Adipose tissue (tissue), 3 donors: ENCODE results near the gene ITPR1. TPM values are rescaled to one million over a fixed set of nuclear protein-coding genes. Genes with fewer than 3 reads are reported as not detected.

Experiments
- H3K27ac ChIP-seq: one replicate; pipeline ENCODE4 v1.5.1; 2013; ENCODE audit warnings: low read depth, low read length
- WGBS, 3 donors: extraction: QIAGEN DNeasy Blood & Tissue Kit; methylation state at CpG; one replicate each; pipeline ENCODE4 v1.1.7; 2013; 5-methylcytosine and 5-hydroxymethylcytosine counted together
- polyA plus RNA-seq, 3 donors: library from polyadenylated mRNA; stranded (reverse); fragments of 200-250 nt; gene quantifications; one replicate each; pipeline ENCODE4 v1.2.3, GENCODE V29; 2013
- donor health status: healthy with polysubstance abuse.
- donor health status: Bipolar disorder and iron deficiency.
- donor health status: healthy.

Gene ITPR1
- polyA plus RNA-seq, 3 donors: 3.5 to 14.2 (median 9.7) TPM

DNA sequence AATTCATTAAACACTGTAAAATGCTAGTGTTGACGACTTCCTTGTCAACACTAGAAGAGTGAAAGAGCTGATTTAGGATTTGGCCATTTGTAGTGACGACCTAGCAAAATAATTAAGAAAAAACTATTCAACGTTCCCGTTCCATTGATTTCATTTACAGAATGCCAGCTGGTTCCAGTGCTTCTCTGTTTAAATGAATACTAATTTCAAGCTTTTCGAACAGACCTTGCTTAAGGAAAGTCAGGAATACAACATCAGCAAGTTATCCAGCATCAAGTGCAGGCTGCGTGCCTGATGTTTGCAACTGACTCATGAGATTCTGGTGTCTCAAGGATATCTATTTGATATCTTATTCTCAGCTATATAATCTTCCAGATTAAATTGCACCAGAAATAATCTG, 387.7 kb downstream of the ITPR1 start:
- 87 to 90% (median 90%) methylated on average over 6 of the region's 6 CpGs for WGBS, 3 donors
- H3K27ac ChIP-seq: no peak overlapping the region

DNA sequence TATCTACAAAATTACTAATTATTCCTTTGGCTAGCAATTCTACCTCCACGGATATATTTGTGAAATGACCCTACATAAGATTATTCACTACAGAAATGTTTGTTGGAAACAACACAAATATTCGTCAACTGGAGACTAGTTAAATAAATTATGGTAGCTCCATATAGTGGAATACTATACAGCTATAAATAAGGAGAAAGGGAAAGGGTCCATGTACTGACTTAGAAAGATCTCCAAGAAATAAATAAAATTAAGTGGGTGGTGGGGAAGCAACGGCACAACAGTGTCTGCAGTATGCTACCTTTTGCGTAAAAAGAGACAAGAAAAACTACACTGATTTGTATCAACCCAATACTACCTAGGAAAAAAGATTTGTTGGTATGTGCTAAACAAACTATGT, 389.4 kb downstream of the ITPR1 start:
- WGBS, 3 donors: 94 to 96% (median 96%) methylated on average over 4 of the region's 4 CpGs
- H3K27ac ChIP-seq: no peak overlapping the region

DNA sequence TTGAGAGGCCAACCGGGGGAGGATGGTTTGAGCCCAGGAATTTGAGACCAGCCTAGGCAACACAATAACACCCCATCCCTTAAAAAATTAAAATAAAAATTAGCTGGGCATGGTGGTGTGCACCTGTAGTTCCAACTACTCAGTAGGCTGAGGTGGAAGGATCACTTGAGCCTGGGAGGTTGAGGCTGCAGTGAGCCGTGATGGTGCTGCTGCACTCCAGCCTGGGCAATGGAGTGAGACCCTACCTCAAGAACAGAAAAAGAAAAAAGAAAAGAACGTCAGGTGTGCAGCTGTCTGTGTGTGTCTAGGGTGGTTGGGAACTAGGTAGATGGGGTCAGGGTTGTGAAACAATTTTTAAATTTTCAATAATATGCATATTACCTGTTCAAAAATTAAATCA, 389.9 kb downstream of the ITPR1 start:
- WGBS, 3 donors: 79 to 94% (median 92%) methylated on average over 3 of the region's 3 CpGs
- H3K27ac ChIP-seq: no peak overlapping the region

DNA sequence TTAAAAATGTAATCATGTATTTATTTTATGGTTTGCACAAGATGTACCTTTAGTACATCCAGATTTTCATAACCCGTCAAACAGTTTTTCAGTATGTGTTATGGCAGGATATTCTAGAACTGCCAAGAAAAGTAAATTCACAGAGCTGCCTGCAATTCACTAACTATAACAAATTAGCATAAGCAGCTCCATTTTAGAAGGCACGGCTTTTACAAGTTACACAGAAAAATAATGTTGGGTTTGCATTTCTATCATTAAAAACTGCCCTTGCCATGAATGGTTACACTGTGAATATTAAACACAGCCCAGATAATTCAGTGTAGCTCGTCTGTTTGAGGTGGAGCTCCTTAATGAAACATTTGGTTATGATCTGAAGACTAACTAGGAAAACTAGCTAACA, 391.7 kb downstream of the ITPR1 start:
- 51 to 90% (median 88%) methylated on average over 3 of the region's 3 CpGs for WGBS, 3 donors
- no peak overlapping the region for H3K27ac ChIP-seq

DNA sequence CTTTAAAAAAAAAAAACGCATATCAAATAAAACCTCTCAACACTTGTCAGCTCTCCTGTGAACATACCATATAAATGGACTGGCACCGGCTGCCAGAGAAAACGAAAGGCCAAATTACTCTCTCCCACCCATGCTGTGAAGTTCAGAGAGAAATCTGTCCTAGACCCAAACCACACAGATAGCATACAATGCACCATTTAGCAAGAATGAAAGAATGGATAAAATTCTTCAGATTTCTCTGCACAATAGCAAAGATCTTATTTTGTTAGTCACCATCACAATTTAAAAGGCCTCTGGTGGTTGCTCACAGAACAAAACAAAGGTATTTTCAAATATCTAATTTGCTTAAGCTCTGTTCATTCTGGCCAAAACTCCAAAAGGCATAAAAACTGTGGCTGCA, 392.2 kb downstream of the ITPR1 start:
- WGBS, 3 donors: 58 to 85% (median 83%) methylated on average over 3 of the region's 3 CpGs
- no peak overlapping the region for H3K27ac ChIP-seq

DNA sequence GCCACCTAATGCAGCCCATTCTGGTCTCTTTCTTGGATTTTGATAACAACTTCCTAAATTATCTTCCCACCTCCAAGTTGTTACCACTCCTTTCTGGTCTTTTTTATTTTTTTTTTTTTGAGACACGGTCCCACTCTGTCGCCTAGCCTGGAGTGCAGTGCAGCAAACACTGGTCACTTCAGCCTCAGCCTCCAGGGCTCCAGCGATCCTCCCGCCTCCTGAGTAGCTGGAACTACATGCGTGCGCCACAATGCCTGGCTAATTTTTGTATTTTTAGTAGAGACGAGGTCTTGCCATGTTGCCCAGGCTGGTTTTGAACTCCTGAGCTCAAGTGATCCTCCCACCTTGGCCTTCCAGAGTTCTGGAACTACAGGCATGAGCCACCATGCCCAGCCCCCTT, 393.3 kb downstream of the ITPR1 start:
- WGBS, 3 donors: 95 to 99% (median 96%) methylated on average over 7 of the region's 7 CpGs
- no peak overlapping the region for H3K27ac ChIP-seq

DNA sequence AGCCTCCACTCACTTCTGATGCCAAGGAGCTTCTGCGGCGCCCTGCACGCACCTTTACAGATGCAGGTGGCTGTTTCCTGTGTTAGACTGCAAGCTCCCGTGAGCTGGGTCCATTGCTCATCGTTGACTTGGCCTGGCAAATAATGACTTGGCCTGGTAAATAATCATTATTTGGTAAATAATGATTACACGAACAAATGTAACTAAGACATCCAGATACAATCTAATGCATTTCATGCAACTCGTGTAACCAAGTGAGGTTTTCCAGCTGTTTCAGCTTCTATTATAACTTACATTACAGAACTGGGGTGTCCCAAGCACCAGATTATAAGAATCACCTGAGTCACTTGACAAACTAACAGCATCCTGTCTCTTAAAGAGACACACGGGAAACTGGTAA, 394.0 kb downstream of the ITPR1 start:
- WGBS, 3 donors: 68 to 89% (median 81%) methylated on average over 8 of the region's 8 CpGs
- no peak overlapping the region for H3K27ac ChIP-seq

GRCh38 chr3:4888913-4889846, 396.0 kb downstream of the ITPR1 start:
- H3K27ac ChIP-seq: no peak overlapping the region
- WGBS, 3 donors: 61 to 88% (median 67%) methylated on average over 4 of the region's 4 CpGs

- H3K27ac ChIP-seq: no peak overlapping the region
- WGBS, 3 donors: 71 to 84% (median 79%) methylated on average over 3 of the region's 3 CpGs
These were observed 396.7 kb downstream of the ITPR1 start for GRCh38 chr3:4889896-4890295.

- no peak overlapping the region for H3K27ac ChIP-seq
- 84 to 87% (median 85%) methylated on average over 10 of the region's 10 CpGs for WGBS, 3 donors
These were observed 401.9 kb downstream of the ITPR1 start for GRCh38 chr3:4894891-4895530.

DNA sequence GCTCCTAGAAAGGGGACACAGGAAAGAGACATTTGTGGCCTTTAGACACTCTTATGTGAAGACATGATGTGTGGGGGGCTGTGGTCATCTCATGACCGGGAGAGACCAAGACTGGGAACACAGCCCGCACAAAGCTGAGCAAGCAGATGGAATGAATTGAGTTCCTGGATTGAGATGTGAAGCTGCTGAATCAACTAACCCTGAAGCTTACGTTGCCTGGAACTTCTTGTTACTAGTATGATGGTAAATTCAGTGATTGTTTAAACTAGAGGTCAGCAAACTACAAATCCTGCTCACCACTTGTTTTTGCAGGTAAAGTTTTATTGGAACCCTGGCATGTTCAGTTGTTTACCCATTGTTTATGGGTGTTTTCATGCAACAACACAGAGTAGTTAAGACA, 402.7 kb downstream of the ITPR1 start:
- no peak overlapping the region for H3K27ac ChIP-seq
- WGBS, 3 donors: 52 to 74% (median 72%) methylated on average over 3 of the region's 3 CpGs

Other genes with a start within 250 kb of the ITPR1 start
- 10 to 100 TPM in 2 of 3 donors, 1 to 10 TPM in 1; 9.6 to 23.5 (median 17.1) TPM for gene SETMAR, start 190.0 kb upstream of the ITPR1 start, polyA plus RNA-seq
- gene SUMF1, start 26.1 kb upstream of the ITPR1 start, polyA plus RNA-seq: 10 to 100 TPM; 11.5 to 19.7 (median 16.5) TPM